Activated CD4-positive, alpha-beta T cell treated with anti-CD3 and anti-CD28 coated beads for 1 hour (primary cell): ENCODE measurements around the gene MTM1.
A peak's percentile ranks its signal among the peaks of the same experiment; 100 is the strongest.

Source experiments
- DNase-seq: peaks from one replicate; pipeline ENCODE4 v3.0.0-alpha.2; 2020

MTM1 gene

DNA sequence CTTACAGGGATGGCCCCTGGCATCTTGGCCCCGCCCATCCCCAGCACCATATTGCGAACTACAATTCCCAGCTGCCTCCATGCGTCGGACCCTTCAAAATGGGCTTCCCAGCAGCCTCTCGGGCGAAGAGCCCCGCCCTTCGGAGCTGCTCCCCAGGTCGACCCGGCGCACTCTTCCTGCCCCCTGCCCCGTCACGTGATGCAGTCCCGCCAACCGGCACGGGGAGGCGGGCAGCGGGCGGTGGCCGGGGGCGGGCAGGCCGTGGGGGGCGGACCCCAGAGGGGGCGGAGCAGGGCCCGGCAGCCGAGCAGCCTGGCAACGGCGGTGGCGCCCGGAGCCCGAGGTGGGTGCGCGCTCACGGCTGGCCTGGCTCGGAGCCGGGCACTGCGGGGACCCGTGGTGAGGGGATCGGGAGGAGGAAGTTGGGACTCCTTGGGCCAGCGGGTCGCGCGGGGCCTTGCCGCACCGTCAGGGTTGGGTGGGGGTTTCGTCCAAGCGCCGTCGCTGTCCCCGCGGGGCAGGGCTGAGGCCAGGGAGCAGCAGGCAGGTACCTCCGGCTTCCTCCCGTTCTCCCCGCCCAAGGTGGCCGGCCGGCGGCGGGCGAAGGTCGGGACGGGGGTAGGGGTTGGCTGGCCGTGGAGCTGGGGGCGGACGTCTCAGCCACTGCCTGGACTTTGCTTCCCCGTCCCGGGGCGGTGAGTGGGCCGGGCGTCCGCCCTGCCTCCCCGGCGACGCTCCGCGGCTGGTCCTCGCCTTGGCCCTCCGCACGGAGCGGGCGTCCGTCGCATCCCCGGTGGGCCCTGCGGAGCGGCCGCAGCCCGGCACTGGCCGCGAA, at the start of gene MTM1:
TSS of gene MTM1 (plus strand) at position 302 of the 835 bp plus-strand sequence. CDS start 23,994 bp downstream, outside the sequence.
- DNase-seq = peak; percentile 88

DNA sequence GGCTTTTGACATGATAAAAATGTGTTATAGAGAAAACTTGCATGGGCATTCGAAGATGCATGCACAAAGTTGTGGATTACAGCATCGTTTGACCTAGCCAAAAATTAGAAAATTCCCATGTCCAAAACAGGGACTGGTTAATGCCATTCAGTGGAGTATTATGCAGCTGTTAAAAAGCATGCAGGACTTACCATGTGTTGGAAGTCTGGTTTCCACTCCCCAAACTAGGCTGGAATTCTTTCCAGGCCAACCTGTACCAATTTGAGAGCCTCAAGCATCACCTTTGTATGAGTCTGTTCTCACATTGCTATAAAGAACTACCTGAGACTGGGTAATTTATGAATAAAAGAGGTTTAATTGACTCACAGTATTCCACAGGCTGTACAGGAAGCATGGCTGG, 45.9 kb upstream of the MTM1 start:
- no peak for DNase-seq

DNA sequence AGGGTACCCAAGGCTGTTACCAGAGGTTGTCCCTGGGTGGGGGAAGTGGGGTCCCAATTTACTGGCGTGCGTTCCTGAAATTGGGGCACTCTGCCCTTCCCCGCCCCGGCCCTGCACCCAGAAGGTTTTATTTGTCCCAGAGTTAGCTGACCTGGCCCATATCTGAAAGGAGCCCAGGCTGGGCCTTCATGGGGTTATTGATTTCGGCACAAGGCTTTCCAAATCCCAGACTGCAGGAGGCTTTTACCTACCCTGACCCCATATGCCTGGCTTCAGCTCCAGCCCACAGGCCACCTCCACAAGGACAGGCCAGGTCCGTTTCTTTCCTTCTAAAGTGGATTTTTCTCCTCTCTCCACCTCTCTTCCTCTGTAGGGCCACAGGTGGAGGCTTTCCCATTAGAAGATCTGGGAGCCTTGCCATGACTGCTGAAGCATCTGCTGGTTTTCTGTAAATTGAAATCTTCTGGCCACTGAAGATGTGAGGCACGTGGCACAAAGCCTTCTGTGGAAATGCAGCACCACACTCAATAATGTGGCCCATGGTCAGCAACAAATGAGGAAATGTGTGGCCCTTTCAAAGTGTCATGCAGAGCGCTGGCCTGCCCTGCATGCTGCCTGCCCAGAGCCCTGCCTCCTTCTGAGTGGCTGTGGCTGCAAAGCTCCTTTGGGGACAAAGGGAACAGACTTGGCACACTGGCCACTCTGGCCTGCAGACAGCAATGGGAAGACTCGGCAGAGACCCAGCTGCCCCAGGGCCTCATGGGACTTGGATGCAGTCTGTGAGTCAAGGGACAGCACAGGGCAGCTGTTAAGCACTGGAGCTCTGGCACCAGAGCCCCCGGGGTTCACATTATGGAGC, 43.1 kb upstream of the MTM1 start:
- no peak for DNase-seq

DNA sequence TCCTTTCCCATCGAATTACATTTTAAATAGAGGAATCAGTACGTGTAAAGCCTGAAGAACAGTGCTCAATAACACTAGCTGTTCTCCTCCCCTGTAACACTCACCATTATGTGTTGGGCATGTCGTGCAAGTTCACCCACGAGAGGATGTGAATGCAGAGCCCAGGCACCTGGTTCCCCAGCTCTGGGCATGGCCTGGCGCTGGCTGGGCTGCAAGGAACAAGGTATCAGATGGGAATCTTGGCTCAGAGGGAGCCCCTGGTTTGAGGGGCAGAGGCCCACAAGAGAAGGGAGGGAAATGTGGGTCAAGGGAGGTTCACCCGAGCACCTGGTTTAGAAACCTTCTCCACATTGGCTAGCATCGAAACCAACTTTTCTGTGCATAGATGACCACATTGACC, 41.7 kb upstream of the MTM1 start:
- no peak for DNase-seq

DNA sequence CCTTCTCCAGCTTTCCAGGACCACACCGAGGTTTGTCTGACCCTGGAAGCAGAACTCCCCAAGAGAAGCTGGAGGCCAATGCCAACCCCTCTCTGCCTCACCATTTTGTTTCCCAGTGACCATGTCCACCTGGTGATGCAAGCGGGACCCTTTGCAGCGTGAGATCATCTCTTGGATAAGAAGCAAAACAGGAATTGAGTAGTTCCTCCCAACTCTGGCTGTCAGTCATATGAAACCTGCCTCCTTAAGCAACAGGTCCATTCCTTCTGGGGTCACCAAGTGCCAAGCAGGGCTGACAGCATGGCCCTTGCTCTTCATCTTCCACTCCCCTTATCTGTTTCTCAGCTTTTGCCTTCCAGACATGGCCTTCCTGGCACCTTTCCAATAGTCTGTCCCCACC, 41.3 kb upstream of the MTM1 start:
- no peak for DNase-seq

DNA sequence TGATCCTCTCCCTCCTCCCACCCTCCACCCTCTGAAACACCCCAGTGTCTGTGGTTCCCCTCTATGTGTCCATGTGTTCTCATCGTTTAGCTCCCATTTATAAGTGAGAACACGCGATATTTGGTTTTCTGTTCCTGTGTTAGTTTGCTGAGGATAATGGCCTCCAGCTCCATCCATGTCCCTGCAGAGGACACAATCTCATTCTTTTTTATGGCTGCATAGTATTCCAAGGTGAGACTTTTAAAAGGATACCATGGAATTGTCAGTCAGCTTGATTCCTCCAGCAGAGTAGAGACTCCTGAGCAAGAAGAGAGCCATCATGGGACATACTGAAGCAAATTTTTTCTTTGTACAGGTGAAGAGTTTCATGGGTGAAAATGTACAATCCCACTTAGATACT, 38.8 kb upstream of the MTM1 start:
- DNase-seq = no peak

DNA sequence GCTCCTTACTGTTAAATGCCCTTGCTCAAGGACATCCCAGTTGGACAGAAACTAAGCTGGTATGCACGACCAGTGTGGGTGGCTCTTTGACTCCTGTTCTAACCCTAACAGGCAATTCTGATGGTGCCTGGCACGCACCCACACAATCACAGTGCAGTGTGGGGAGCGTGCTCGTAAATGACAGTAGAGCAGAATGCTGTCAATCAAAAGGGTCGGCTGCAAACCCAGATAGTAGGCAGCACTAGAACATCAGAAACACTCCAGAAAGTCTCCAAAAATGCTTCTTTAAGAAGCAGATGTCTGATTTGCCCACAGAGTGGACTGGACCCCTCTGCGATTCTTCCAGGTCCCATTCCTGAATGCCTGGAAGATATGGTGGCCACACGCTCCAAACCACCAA, 37.6 kb upstream of the MTM1 start:
- DNase-seq = no peak

DNA sequence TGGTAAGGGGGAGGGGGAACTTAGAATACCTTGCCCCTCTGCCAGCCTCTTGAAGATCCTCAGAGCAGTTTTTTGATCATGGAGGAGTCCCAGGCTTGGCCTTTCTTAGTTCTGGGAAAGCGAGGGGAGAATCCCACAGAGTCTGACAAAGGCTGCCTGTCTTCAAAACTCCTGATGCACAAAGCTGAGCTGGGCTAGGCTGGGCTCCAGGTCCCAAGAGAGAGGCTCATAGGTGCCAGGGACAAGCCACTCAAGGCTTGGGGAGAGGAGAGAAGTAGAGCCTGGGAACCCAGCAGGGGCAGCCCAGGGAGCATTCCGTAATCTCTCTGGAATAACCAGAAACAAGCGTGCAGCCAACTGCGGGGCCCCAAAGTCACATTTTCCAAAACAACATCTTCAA, 37.0 kb upstream of the MTM1 start:
- DNase-seq = no peak

DNA sequence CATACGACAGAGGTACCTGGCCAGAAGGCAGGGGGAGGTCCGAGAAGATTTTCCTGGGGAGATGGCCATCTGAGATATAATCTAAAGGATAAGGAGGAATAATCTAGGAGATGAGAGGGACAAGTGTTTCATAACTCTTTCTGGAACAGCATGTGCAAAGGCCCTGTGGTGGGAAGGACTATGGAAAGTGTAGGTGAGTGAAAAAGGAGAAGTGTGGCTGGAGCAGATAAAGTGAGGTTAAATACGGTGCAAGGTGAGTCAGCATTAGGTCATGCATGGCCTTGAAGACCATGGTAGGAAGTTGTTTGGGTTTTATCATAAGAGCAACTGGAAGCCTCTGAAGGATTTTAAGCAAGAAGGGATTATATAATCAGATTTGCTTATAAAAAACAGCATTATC, 34.6 kb upstream of the MTM1 start:
- DNase-seq = no peak

DNA sequence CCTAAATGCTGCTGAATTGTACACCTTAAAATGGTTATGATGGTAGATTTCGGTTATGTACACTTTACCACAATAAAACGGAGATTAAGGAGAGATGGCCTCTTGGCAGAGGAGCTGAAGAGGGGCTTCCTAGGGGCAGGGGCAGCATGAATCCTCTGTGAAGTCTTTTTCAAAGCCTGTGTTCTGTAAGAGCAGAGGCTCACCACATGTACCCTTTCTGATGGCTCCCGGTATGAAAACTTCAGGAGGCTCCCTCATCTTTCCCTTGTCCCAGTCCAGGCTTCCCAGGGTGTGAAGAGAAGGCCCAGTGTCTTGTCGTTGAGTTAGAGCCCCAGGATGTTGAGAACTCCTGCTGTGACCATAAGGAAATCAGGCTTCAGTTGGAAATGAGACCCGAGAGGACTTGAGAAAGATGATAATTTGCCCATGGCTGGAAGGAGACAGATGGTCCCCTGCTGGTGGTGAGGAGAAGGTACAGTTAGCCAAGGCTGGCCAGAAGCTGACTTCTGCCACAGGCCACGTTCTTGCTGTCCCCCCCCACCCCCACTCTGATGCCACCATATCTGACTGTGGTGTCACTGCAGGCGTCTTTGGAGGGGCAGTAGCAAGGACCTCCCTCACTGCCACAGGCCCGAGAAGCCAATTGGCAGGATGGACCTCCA, 31.8 kb upstream of the MTM1 start:
- DNase-seq = no peak

DNA sequence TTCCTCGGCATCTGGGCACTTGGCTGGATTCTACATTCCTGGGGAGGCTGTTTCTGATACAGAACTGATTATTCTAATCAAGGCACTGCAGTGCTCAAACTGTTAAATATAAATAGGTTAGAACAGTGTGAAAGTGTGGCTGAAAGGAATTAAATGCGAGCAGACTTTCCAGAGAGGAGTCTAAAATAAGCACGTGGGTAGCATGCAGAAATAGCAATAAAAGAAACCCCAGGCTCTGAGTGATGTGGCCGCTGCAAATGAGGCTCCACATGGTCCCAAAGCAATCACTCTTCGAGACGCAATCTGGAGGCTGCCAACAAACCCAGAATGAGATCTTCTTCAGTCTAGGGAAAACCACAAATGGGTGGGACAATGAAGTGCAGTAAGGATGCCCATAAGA, 30.6 kb upstream of the MTM1 start:
- DNase-seq = no peak

DNA sequence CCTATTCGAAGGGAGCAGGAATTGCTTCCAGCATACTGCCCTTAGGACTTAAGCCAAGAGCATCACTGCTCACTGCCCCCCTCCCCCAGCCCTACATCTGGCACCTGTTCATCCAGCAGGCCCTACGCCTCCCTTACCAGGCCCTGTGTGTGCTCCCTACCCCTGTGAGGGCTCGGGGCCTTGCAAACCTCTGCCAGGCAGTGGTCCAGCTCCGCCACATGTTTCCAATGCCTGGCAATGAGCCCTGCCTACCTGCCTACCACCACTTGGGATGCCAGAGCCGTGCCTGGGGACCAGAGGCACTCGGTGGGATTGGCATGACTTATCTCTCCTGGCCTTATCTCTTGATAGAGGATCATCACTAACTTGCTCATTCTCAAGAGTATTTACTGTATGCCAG, 27.5 kb upstream of the MTM1 start:
- no peak for DNase-seq

DNA sequence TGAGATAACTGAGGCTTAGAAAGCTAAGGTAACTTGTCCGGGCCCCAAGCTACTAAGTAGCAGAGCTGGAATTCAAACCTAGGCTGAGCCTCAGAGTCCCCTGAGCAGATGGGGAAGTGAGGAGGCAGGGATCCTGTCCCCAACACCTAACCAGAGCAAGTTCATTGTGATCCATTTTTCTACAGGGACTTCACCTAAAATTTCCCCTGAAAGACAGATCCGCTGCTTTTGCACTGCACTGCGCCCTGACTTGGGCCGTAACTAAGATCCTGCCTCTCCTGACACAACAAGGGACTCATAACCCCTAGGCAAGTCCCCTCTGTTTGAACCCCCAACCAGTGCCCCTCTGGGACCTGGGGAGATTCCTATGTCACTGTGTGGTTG, 25.6 kb upstream of the MTM1 start:
- no peak for DNase-seq

DNA sequence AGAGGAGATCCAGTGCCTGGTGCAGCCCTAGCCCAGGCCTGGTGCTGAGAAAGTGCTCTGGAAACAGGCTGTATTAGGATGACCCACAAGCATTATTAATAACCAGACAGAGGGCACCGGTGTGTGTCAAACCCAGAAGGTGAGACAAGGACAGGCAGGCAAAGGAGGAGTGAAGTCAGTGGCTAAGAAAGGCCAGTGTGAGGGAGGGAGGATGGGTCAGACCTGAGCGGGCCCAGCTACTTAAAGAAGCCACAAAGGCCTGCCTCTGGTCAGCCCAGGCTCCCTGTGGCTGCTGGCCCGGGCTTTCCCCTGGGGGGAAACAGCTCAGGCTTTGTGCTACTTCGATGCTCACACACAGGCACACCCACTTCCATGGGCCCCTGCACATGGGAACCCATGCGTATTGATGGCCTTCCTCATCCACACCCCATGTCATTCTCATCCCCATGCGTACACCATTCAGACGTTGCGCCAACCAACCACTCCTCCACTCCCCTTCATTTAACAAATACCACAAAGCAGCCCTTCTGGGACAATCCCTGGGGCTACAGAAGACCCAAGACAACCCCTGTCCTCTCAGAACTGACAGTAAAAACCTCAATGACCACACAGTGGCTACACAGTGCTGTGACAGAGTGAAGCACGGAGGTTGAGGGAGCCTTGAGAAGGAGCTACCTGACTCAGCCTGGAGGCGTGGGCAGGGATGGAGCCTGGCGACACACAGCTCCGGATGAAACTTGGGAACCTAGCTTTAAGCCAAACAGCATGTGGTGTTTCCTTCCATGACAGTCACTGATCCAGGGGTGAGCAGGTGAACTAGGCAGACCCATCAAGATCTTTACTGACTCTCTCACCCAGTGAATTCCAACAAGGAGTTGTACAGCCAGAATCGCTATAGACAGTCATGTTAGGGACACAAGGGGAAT, 24.9 kb upstream of the MTM1 start:
- DNase-seq = no peak

DNA sequence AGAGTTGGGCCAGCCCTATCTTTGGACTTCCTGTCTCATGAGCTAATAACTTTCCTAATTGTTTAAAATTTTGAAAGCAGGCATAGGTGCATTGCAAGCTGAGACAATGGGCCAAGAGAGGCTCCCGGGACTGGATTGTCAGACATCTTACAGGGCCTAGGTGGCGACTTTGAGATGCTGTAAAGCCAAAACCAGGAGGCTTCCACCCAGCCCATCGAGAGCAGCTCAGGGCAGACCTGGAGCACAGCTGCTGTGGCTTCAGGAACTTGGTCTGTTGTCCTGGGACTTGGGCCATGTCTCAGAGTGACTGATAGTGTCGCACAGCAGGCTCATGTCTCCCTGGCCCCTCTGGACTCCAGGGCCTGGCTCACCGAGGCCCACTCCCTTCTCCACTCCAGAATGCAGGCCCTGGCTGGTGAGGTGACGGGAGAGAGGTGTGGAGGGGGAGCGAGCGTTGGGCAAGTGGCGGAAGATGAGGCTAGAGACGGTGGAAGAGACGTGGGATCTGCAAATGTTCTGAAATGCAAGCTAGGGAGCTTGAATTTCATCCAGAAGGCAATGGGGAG, 24.1 kb upstream of the MTM1 start:
- DNase-seq = no peak

DNA sequence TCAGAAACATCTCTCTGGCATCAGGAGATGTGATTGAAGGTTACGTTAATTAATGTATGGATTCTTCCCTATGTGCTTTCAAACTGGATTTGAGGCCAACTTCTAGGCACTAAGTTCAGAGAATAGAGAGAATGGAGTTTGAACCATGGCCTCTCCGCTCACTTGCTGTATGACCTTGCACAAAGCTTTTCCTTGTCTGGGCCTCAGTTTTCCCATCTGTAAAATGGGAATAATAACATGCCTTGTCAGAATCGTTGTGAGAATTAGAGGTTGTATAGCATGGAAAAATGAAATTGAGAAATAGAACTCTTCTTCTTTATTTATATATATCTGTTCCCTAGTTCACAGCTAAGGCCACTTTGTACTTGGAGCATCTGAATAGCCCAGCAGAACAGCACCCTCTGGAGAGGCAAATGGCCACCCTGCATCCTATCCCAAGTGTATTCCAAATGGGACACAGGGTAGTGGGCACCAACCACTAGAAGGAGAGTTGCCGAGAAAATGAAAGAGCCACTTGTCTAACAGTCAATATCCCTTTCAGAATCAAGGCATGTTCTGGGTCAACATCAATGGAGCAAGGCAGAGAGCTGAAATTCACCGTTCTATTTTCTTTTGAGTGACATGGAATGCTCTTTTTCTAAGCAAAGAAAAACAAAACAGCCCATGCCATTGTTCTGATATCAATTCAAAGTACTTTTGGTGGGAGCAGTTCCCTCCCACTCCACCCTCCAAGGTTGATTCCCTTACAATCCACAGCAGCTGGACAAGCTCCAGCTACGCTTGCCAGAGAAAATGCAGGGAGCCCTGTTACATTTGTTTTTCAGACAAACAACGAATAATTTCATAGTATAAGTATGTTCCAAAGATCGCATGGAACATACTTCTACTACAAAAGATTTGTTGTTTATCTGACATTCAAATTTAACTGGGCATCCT, 23.3 kb upstream of the MTM1 start:
- no peak for DNase-seq

DNA sequence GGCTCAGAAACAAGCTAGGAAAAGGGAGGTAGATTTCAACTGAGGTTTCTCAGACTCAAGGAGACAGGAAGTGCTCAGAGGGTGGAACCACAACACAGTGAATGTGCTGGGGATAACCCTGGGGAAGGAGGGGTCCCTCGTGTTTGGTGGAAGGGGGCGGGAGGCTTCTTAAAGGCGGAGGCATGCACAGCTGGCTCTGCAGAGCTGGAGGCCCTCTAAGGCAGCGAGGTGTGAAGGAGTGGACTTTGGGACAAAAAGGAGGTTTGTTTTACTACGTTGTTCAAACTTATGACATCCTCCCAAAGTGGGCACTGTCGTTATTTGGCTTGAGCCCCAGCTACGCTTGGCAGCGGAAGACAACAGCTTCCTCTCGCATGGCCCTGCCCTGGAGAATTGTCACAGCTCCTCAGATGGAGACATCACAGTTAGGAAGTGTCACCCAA, 21.7 kb upstream of the MTM1 start:
- no peak for DNase-seq

DNA sequence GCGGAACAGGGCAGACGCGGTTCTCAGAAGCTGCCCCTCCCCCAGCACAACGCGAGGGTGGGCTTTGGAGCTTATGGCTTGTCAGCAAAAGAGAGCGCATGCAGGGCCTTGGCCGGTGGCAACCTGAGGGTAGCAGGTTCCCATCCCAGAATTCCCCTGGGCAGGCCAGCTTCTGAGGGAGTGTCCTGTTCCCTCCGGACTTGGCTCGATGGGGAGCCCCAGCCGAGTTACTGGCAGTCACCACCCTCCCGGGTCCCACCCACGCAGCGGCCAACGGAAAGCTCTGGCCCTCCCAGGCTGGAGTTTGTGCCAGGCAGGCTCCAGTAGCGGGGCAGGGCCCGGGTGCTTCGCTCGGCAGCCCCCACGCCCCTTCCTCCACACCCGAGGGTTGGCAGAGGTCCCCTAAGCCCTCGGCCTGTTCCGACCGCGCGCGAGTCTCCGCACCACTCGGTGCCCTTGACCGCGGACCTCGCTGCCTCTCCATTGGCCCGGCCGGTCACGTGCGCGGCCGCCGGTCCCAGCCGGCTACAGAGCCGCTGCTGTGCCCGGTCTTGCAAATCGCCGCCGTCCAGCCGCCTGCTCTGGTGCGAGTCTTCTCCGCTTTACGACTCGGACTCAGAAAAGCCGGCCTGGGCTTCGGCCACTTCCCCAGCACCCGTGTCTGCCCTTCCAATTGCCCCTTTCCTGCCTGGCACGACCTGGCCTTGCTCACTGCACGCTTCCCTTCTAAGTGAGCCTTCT, 20.9 kb upstream of the MTM1 start:
- DNase-seq = no peak

DNA sequence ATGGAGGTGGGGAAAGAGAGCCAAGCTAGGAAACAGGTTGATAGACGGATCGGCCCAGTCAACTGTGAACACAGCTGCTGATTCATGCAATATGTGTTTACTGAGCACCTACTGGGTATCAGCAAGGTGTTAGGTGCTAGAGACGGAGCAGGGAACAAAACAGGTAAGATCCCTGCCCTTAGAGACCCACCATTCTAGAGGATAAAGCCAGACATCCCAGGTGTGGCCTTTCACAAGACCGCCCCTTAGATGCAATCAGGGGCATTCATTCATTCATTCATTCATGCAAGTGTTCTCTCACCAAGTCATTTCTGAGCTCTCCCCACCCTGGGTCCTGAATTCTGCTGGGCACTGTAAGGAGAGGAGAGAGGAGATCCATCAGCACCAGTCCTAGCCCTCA, 20.2 kb upstream of the MTM1 start:
- DNase-seq = no peak

DNA sequence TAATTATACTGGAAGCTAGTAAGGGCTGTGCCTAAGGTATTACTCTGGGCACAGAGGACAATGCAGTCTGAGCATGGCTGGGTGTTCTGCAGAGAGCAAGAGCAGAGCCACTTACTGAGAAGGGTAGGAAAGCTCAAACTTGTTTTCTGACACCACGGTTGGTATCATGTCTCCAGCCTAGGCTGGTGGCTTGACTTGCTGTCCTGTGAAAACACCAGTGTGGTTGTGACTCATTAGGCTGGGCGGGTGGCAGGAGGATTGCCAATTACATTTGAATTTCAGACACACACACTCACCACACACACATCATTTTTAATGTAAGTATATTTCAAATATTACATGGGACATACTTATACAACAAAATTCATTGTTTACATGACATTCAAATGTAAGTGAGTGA, 19.7 kb upstream of the MTM1 start:
- no peak for DNase-seq
